ENCODE measurements around the gene EPS8L2. TPM values are rescaled to one million over a fixed set of nuclear protein-coding genes. Genes with fewer than 3 reads are reported as not detected.

The EPS8L2 gene
- total and polyA plus RNA-seq, 2 of the 13 experiments (the other 11 are each of a cell fraction or from before 2014, with no cell fraction given), result 89.3 to 416 TPM

GRCh38 chr11:708511-708910 lies 2.5 kb downstream of the EPS8L2 start (continued):
- TF ChIP-seq ZBTB10 (CRISPR knock-in tag; IDR thresholded peaks at IDR 0.05; ENCODE audit: borderline replicate concordance), result peak; percentile 23; the same call in 1 of the 2 replicates
- TF ChIP-seq ZNF33A (CRISPR knock-in tag; IDR thresholded peaks at IDR 0.05; ENCODE audit: borderline replicate concordance), result no peak
- peak; percentile 38 for TF ChIP-seq HNRNPK (IDR thresholded peaks at IDR 0.05; ENCODE audit: low read depth, low read length, poor library complexity, severe bottlenecking)
- TF ChIP-seq HNRNPL (IDR thresholded peaks at IDR 0.05; ENCODE audit: low read depth, low read length), result 0 out of 2 replicates have a peak, but pooled peaks have one; percentile 54
- no peak for TF ChIP-seq THAP8 (CRISPR knock-in tag; IDR thresholded peaks at IDR 0.05; ENCODE audit: borderline replicate concordance)
- no peak for TF ChIP-seq ETS1 (CRISPR knock-in tag; IDR thresholded peaks at IDR 0.05)
- peak; percentile 49; the same call in 1 of the 2 replicates for TF ChIP-seq RBFOX2 (IDR thresholded peaks at IDR 0.05; ENCODE audit: low read depth, low read length)

All from HepG2 (cell line).